Globus pallidus (tissue), 1 donor: Measurements from ENCODE around the gene ADGRL3.
"Not testable (repeated sequence)": the region's sequence is repeated elsewhere in the genome, so short reads cannot be mapped to it uniquely, and the experiment has no call there.

Experiments used
- DNase-seq: peaks from one replicate; pipeline ENCODE4 v3.0.0-alpha.2; 2015; ENCODE audit warnings: low spot score

Gene ADGRL3

GRCh38 chr4:61356696-61357095 is 156.6 kb downstream of the ADGRL3 start:
- DNase-seq: no peak

DNA sequence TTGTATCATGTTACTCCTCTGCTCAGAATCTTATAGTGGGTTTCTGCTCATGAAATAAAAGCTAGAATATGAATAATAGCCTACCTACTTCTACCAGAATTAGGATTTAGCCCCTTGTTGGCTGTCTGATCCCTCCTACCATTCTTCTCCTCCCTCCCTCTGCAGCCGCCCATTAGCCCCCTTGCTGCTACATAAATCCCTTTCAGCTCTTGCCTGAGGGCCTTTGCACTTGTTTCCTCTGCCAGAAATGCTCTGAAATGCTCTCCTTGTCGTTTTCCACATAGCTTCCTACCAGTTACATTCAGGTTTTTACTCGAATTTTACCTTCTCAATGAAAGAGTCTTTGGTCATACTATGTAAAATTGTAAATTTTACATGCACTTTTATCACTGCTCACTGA is 159.2 kb downstream of the ADGRL3 start:
- DNase-seq: no peak

DNA sequence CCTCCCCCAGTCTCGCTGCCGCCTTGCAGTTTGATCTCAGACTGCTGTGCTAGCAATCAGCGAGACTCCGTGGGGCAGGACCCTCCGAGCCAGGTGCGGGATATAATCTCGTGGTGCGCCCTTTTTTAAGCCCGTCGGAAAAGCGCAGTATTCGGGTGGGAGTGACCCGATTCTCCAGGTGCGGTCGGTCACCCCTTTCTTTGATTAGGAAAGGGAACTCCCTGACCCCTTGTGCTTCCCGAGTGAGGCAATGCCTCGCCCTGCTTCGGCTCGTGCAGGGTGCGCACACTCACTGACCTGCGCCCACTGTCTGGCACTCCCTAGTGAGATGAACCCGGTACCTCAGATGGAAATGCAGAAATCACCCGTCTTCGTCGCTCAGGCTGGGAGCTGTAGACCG is 172.7 kb downstream of the ADGRL3 start:
- not testable (repeated sequence) for DNase-seq

- no peak for DNase-seq
Measured at GRCh38 chr4:61373901-61374440, 173.8 kb downstream of the ADGRL3 start.

- peak; percentile 11 for DNase-seq
Measured at GRCh38 chr4:61374447-61374891, 174.3 kb downstream of the ADGRL3 start.

DNA sequence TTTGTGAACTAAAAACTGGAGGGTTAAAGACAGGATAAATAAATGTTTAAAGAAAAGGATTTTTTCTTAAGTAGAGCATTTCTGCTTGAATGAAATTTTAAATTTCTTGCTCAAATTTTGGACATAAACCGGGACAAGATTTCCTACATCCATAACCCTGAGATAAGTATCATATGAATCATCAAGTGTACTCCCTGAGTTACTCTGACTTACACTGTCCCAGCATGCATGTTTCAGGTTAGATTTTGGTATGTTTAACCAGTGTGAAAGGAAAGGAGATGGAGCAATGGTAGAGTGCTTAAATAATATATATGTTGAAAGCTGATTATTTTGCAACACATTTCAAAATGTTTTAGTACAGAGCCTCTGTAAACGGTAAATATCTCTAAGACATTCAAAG is 175.2 kb downstream of the ADGRL3 start:
- no peak for DNase-seq

- no peak for DNase-seq
Measured at GRCh38 chr4:61376301-61376700, 176.2 kb downstream of the ADGRL3 start.

DNA sequence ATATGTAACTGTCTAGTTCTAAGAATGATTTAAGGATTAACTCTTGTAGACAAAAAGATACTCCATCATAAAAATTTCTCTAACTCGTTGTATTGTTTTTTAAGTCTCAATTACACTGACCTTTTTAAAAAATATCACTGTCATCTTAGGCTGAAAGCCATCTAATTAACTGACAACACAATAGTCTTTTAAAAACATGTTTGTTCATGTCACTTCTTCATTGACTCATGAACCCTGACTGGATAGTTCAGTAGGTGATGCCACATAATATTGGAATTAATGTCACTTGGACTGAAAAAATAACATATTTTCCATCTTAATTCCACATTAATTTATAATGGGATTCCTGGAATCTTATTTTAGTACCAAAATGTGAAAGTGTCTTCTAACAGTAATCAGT is 179.3 kb downstream of the ADGRL3 start:
- DNase-seq: no peak

DNA sequence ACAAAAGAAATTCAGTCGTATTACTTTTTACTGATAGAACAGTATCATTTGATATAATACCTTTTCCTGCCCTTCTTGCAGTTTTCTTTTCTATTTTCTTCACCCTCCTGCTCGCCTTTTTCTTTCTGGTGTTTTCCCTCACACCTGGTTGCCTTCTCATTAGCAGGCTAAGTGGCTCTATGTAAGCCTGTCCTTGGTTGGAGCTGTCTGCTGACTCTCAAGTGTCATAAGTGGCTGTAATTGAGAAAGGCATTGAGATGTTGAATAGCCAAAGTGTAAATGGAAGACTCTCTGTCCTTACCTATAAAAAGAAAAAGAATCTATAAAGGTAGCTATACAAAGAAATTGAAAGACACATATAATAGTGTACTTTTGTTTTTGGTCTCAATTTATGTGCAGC is 180.7 kb downstream of the ADGRL3 start:
- no peak for DNase-seq

DNA sequence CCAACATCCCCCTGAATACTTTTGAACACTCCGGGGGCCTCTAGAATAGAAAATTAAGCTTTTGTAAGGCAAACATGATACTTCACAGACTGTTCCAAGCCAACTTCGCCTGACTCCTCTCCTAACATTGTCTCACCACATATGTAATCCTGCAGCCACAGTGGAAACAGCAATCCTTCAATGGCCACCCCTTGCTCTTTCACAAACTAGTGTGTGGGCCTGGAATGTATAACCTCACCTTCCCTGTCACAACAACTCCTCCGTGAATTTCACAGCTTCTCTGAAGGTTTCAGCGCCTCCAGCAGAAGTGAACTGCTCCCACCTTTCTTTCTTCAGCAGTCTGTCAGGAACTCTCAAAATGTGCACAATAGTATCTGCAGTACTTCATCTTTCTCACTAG is 185.1 kb downstream of the ADGRL3 start:
- no peak for DNase-seq

DNA sequence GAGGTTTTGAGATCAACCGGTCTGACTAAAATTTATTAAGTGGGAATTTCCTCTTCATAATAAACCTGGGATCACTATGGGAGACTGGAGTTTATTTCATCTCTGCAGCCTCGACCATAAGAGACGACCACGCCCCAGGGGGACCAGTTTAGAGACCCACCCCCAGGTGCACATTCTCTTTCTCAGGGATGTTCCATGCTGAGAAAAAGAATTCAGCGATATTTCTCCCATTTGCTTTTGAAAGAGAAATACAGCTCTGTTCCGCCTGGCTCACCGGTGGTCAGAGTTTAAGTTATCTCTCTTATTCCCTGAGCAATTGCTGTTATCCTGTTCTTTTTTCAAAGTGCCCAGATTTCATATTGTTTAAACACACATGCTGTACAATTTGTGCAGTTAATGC is 187.2 kb downstream of the ADGRL3 start:
- DNase-seq: not testable (repeated sequence)

- no peak for DNase-seq
Measured at GRCh38 chr4:61389640-61390039, 189.5 kb downstream of the ADGRL3 start.

GRCh38 chr4:61395754-61396153 is 195.6 kb downstream of the ADGRL3 start:
- DNase-seq: no peak

- DNase-seq: no peak
Measured at GRCh38 chr4:61397174-61397573, 197.0 kb downstream of the ADGRL3 start.

DNA sequence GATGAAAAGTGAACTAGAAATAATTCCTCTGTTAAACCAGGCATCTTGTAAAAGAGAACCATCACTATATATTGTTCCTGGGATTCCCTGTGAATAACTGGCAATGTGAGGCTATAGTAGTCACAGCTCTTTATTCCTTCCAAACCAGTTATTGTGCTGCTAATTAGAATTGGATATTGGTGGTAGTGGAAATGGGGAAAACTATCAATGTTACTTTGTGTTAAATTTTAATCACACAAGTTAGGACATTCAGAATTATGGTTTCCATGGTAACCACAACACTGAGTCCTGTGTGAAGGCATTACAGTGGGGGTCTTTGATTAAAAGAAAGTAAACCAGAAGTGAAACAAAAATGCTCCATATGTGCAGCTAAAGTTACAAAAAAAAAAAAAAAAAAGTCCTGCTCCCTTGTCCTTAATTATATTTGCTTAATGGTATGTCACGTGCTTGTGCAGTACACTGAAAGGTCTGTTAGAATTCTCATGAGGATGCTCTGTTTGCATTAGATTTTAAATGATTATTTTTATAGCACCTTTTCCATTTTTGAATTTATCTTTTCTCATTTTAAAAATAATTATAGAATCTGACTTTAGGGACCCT is 200.4 kb downstream of the ADGRL3 start:
- peak; percentile 26 for DNase-seq

GRCh38 chr4:61401771-61402170 is 201.6 kb downstream of the ADGRL3 start:
- DNase-seq: no peak

- DNase-seq: no peak
Measured at GRCh38 chr4:61405307-61405706, 205.2 kb downstream of the ADGRL3 start.

GRCh38 chr4:61406677-61407076 is 206.6 kb downstream of the ADGRL3 start:
- DNase-seq: no peak

- no peak for DNase-seq
Measured at GRCh38 chr4:61407642-61408618, 207.8 kb downstream of the ADGRL3 start.

GRCh38 chr4:61408861-61409260 is 208.7 kb downstream of the ADGRL3 start:
- DNase-seq: no peak

- DNase-seq: no peak
Measured at GRCh38 chr4:61411241-61411640, 211.1 kb downstream of the ADGRL3 start.

DNA sequence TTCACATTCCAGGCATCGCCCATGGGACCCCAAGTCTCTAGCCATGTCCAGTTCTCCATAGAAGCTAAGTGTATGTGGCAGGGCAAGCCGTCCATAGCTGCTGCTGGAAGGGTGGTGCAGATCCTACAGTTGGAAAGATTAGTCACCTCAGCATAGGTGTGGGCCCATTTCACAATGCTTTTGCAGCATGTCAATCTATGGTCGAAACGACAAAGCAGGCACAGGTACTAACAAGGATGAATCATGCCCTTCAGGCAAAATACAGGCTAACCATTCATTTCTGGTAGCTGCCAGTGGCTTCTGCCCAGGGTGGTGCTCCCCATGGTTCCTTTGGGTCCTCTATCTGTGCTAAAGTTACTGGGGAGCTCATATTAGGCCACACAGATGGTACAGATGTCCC is 225.2 kb downstream of the ADGRL3 start:
- no peak for DNase-seq

- DNase-seq: no peak
Measured at GRCh38 chr4:61426229-61426628, 226.1 kb downstream of the ADGRL3 start.
